HepG2 (cell line): Measurements from ENCODE around the gene BIRC6. TPM values are rescaled to one million over a fixed set of nuclear protein-coding genes. Genes with fewer than 3 reads are reported as not detected.

Experiments used
- ATAC-seq: fragments of 200-7000 bp; cut with Tn5 transposase; 3 replicates; pipeline ENCODE4 v1.9.1; 2020; ENCODE audit warnings: mild to moderate bottlenecking, moderate library complexity
- BruUV-seq: library from RNA; stranded (reverse); fragments of 400-500 nt; replicated peaks from 2 replicates; lab custom pipeline; 2021; lab: Mats Ljungman, UMichigan
- CTCF ChIA-PET: fragments of 300-600 bp; formaldehyde crosslinking; extraction: SDS; loops from one replicate; lab custom pipeline; 2021; ENCODE audit warnings: low total read pairs, inconsistent platforms, low intra/inter-chr PET ratio; lab: Yijun Ruan, JAX
- POLR2A ChIA-PET: fragments of 350-600 bp; sonication (Branson Sonifier 250); formaldehyde crosslinking; loops from one replicate; lab custom pipeline; 2020; ENCODE audit warnings: antibody characterized with exemption, inconsistent platforms; lab: Yijun Ruan, JAX
- DNase-seq: peaks from one replicate; pipeline ENCODE4 v3.0.0-alpha.2; 2015; ENCODE audit warnings: low spot score
- FAIRE-seq: peaks from 3 replicates; lab custom pipeline; 2011; peaks lifted over from hg19 to GRCh38; lab: Jason Lieb, UNC
- H2AFZ ChIP-seq: one replicate; pipeline ENCODE4 v1.6.1; 2011; ENCODE audit warnings: low read length, inconsistent platforms
- H3K27ac ChIP-seq: fragments of 300-600 bp; 3 replicates; pipeline ENCODE4 v1.8.0; 2011; ENCODE audit warnings: mixed run types, mild to moderate bottlenecking, mixed read lengths, low read length, inconsistent platforms; ENCODE audit not compliant: insufficient read depth; ENCODE audit errors: extremely low read length
- H3K27me3 ChIP-seq, 2 experiments: fragments of 200-600 bp in 1 of 2; 2 replicates in 1 of 2; 3 replicates in 1 of 2; pipeline versions ENCODE4 v1.6.0 to v1.8.0; 2011; ENCODE audit warnings: low read length in 2 of 2, mild to moderate bottlenecking in 2 of 2, moderate library complexity in 2 of 2, inconsistent platforms in 1 of 2; ENCODE audit not compliant: insufficient read depth in 2 of 2, control insufficient read depth in 1 of 2
- H3K36me3 ChIP-seq, 2 experiments: fragments of 200-600 bp in 1 of 2; replicated peaks in 1 of 2; 2 replicates in 1 of 2; 3 replicates in 1 of 2; pipeline versions ENCODE4 v1.5.1 to v1.8.0; 2011; ENCODE audit warnings: low read length in 2 of 2, inconsistent platforms in 1 of 2; ENCODE audit not compliant: insufficient read depth in 2 of 2, control insufficient read depth in 1 of 2
- H3K4me1 ChIP-seq: 2 replicates; pipeline ENCODE4 v1.5.1; 2012; ENCODE audit warnings: low read length, inconsistent platforms; ENCODE audit not compliant: insufficient read depth
- H3K4me2 ChIP-seq: 2 replicates; pipeline ENCODE4 v1.6.0; 2011; ENCODE audit warnings: low read depth, low read length, inconsistent platforms
- H3K4me3 ChIP-seq, 3 experiments: fragments of 200-600 bp in 1 of 3; sonication (generic), shearing (Covaris generic) in 1 of 3; replicated peaks in 1 of 3; 2 replicates each; pipeline ENCODE4 v1.5.1; 2011 to 2016; ENCODE audit warnings: low read length in 3 of 3, inconsistent platforms in 2 of 3, low read depth in 2 of 3, mild to moderate bottlenecking in 2 of 3, control low read depth in 1 of 3, mixed read lengths in 1 of 3; ENCODE audit not compliant: insufficient read depth in 1 of 3
- H3K79me2 ChIP-seq: one replicate; pipeline ENCODE4 v1.6.1; 2011; ENCODE audit warnings: low read length, inconsistent platforms; ENCODE audit not compliant: insufficient read depth
- H3K9ac ChIP-seq: 2 replicates; pipeline ENCODE4 v1.6.0; 2011; ENCODE audit warnings: mild to moderate bottlenecking, low read depth, low read length, inconsistent platforms; ENCODE audit not compliant: insufficient read depth
- H3K9me3 ChIP-seq: 2 replicates; pipeline ENCODE4 v1.5.1; 2012; ENCODE audit warnings: mild to moderate bottlenecking, low read length
- H4K20me1 ChIP-seq: 2 replicates; pipeline ENCODE4 v1.6.0; 2011; ENCODE audit warnings: inconsistent platforms, mild to moderate bottlenecking, low read length, moderate library complexity; ENCODE audit not compliant: insufficient read depth
- CBFB ChIP-seq: sonication (generic); formaldehyde crosslinking; IDR thresholded peaks from 2 replicates; pipeline ENCODE4 v1.4.0; 2020; ENCODE audit warnings: missing genetic modification reagents
- CC2D1A ChIP-seq: sonication (generic); formaldehyde crosslinking; IDR thresholded peaks from 2 replicates; pipeline ENCODE4 v1.8.1; 2023; ENCODE audit warnings: mild to moderate bottlenecking, missing genetic modification reagents
- KLF16 ChIP-seq, 2 experiments: sonication (generic) in 1 of 2; formaldehyde crosslinking in 1 of 2; IDR thresholded peaks; 2 replicates each; pipeline versions ENCODE4 v1.6.1 to v1.8.0; 2016 to 2023; ENCODE audit warnings: missing genetic modification reagents in 2 of 2, missing compliant biosample characterization in 1 of 2
- MIXL1 ChIP-seq: IDR thresholded peaks from 2 replicates; pipeline ENCODE4 v1.6.1; 2016
- RBAK ChIP-seq: sonication (generic); formaldehyde crosslinking; IDR thresholded peaks from 2 replicates; pipeline ENCODE4 v1.5.1; 2020; ENCODE audit warnings: mild to moderate bottlenecking, missing genetic modification reagents
- RBM22 ChIP-seq: fragments of 200-400 bp; formaldehyde crosslinking; optimal IDR thresholded peaks from 2 replicates; pipeline ENCODE3; 2017; ENCODE audit warnings: mild to moderate bottlenecking, low read length, moderate library complexity
- RFX1 ChIP-seq: fragments of 450-650 bp; IDR thresholded peaks from 2 replicates; pipeline ENCODE4 v1.6.1; 2017
- SALL2 ChIP-seq: sonication (generic); formaldehyde crosslinking; IDR thresholded peaks from 2 replicates; pipeline ENCODE4 v1.8.1; 2023; ENCODE audit warnings: mild to moderate bottlenecking, missing genetic modification reagents, inconsistent platforms
- SKIL ChIP-seq: sonication (generic); formaldehyde crosslinking; IDR thresholded peaks from 2 replicates; pipeline ENCODE4 v1.8.0; 2022; ENCODE audit warnings: missing genetic modification reagents, mild to moderate bottlenecking, moderate library complexity, borderline replicate concordance
- TCF7L2 ChIP-seq: IDR thresholded peaks from 2 replicates; pipeline ENCODE4 v1.6.1; 2011; ENCODE audit warnings: mild to moderate bottlenecking, low read depth, low read length, moderate library complexity
- THAP11 ChIP-seq: IDR thresholded peaks from 2 replicates; pipeline ENCODE4 v1.6.1; 2016; ENCODE audit warnings: missing biosample characterization, missing genetic modification reagents
- ZBTB38 ChIP-seq: sonication (generic); formaldehyde crosslinking; IDR thresholded peaks from 2 replicates; pipeline ENCODE4 v1.5.1; 2020; ENCODE audit warnings: mild to moderate bottlenecking, missing genetic modification reagents
- ZBTB4 ChIP-seq: sonication (generic); formaldehyde crosslinking; IDR thresholded peaks from 2 replicates; pipeline ENCODE4 v1.4.0; 2020; ENCODE audit warnings: missing genetic modification reagents, mild to moderate bottlenecking, borderline replicate concordance
- ZNF75D ChIP-seq: sonication (generic); formaldehyde crosslinking; IDR thresholded peaks from 2 replicates; pipeline ENCODE4 v1.8.1; 2023; ENCODE audit warnings: missing genetic modification reagents, mild to moderate bottlenecking, borderline replicate concordance
- ZNF777 ChIP-seq: sonication (generic); formaldehyde crosslinking; IDR thresholded peaks from 2 replicates; pipeline ENCODE4 v1.4.0; 2020; ENCODE audit warnings: missing genetic modification reagents
- ZUFSP ChIP-seq: sonication (generic); formaldehyde crosslinking; IDR thresholded peaks from 2 replicates; pipeline ENCODE4 v1.9.0; 2021; ENCODE audit warnings: missing genetic modification reagents, mild to moderate bottlenecking, borderline replicate concordance
- WGBS: methylation state at CpG from one replicate; pipeline ENCODE4 v1.1.6; 2017; ENCODE audit warnings: low lambda C conversion rate; 5-methylcytosine and 5-hydroxymethylcytosine counted together
- in situ Hi-C: cut with HindIII; loops from 2 replicates; pipeline ENCODE4 v1.10.0; 2017; ENCODE audit warnings: low pct_unique_long_range_greater_than_20kb; ENCODE audit not compliant: extremely low pct_ligation_motif_present
- intact Hi-C: fragments of 100-400 bp; cut with micrococcal nuclease; formaldehyde crosslinking; loops from one replicate; pipeline ENCODE4 v1.10.0; 2022; ENCODE audit not compliant: unreplicated experiment
- polyA plus RNA-seq, 8 experiments: library from polyadenylated mRNA; depleted of rRNA in 3 of 8; stranded (reverse) in 7 of 8; unstranded in 1 of 8; fragments of >200 nt; fragmentation: Illumina TruSeq in 4 of 8; extraction: Trizol in 4 of 8; gene quantifications; 2 replicates each; pipeline versions ENCODE4 v1.2.1 to v1.2.3, GENCODE V29; 2011 to 2016; ENCODE audit warnings: low read depth in 4 of 8, missing spikeins in 1 of 8, mixed read lengths in 1 of 8; ENCODE audit not compliant: insufficient read depth in 1 of 8
- total RNA-seq, 5 experiments: library from RNA; depleted of rRNA; stranded (reverse); fragments of >200 nt; fragmentation: Illumina TruSeq; extraction: Trizol; gene quantifications; 2 replicates each; pipeline ENCODE4 v1.2.3, GENCODE V29; 2016; ENCODE audit warnings: low read depth in 1 of 5

The BIRC6 gene
- total and polyA plus RNA-seq, 2 of the 13 experiments (the other 11 are each of a cell fraction or from before 2014, with no cell fraction given), result 65.6 to 120 TPM

- Histone ChIP-seq H3K9me3 (no peaks in the 10 kb centered on the region), H3K9ac (no peak overlapping the region), H3K4me3 (no peak overlapping the region), H3K27me3 (no peaks in the 10 kb centered on the region), H4K20me1 (0 out of 2 replicates have a peak, but pooled peaks cover 3% of the 10 kb centered on the region), H3K36me3 (peaks cover 17 to 50% of the 10 kb centered on the region in 2 experiments), H2AFZ (no peak overlapping the region), H3K4me2 (no peak overlapping the region), H3K79me2 (peaks cover 54% of the 10 kb centered on the region), H3K4me1 (no peaks in the 10 kb centered on the region), H3K27ac (no peak overlapping the region)
- POLR2A ChIA-PET, result no interaction called here
- CTCF ChIA-PET, result no interaction called here
- FAIRE-seq (no peak), DNase-seq (no peak), ATAC-seq (no peak)
- BruUV-seq, result no TSS peak
- WGBS, result 97% methylated on average over 5 of the region's 5 CpGs
- intact Hi-C loops, result no loop called here
- in situ Hi-C loops, result no loop called here
- TF ChIP-seq RFX1, result no peak
- TF ChIP-seq SKIL, result no peak
- TF ChIP-seq CBFB (CRISPR knock-in tag), result no peak
- no peak for TF ChIP-seq MIXL1 (CRISPR knock-in tag)
- TF ChIP-seq ZUFSP (CRISPR knock-in tag), result no peak
- TF ChIP-seq CC2D1A (CRISPR knock-in tag), result no peak
- no peak for TF ChIP-seq RBM22
- TF ChIP-seq ZBTB4 (CRISPR knock-in tag), result no peak
- TF ChIP-seq RBAK (CRISPR knock-in tag), result no peak
- TF ChIP-seq ZNF75D (CRISPR knock-in tag), result no peak
- no peak for TF ChIP-seq ZBTB38 (CRISPR knock-in tag)
- TF ChIP-seq SALL2 (CRISPR knock-in tag), result no peak
- no peak for TF ChIP-seq KLF16 (CRISPR knock-in tag; IDR thresholded peaks at IDR 0.05)
- no peak for TF ChIP-seq THAP11 (CRISPR knock-in tag)
- no peak for TF ChIP-seq ZNF777 (CRISPR knock-in tag)
- TF ChIP-seq TCF7L2, result no peak
Measured at GRCh38 chr2:32418778-32419177, 62.0 kb downstream of the BIRC6 start.
